Activated CD8-positive, alpha-beta T cell treated with anti-CD3 and anti-CD28 coated beads, Interleukin-2, amount 10 ng/mL, durations not matched to agents 7 days and 5 days (primary cell): ENCODE results near the gene CPXM2. TPM values are rescaled to one million over a fixed set of nuclear protein-coding genes. Genes with fewer than 3 reads are reported as not detected.

Source experiments
- ATAC-seq: fragments of 150-1000 bp; cut with Tn5 transposase; one replicate; pipeline ENCODE4 v1.10.0; 2021; ENCODE audit warnings: moderate library complexity
- CTCF ChIA-PET: fragments of 350-600 bp; sonication (Branson Sonifier 250); formaldehyde crosslinking; loops from one replicate; lab custom pipeline; 2021; ENCODE audit warnings: antibody characterized with exemption; lab: Charles Lee
- POLR2A ChIA-PET: fragments of 350-600 bp; sonication (Branson Sonifier 250); formaldehyde crosslinking; loops from one replicate; lab custom pipeline; 2021; ENCODE audit warnings: antibody characterized with exemption; lab: Charles Lee
- DNase-seq: peaks from one replicate; pipeline ENCODE4 v3.0.0-alpha.2; 2020
- H3K27ac Mint-ChIP-seq: one replicate; pipeline ENCODE4 v1.8.0; 2021; ENCODE audit warnings: mild to moderate bottlenecking, mixed read lengths
- H3K27me3 Mint-ChIP-seq: one replicate; pipeline ENCODE4 v1.8.0; 2021; ENCODE audit warnings: low read depth, mixed read lengths
- H3K36me3 Mint-ChIP-seq: one replicate; pipeline ENCODE4 v1.8.0; 2021; ENCODE audit warnings: low read depth, mixed read lengths
- H3K4me1 Mint-ChIP-seq: one replicate; pipeline ENCODE4 v1.8.0; 2021; ENCODE audit warnings: low read depth, mixed read lengths
- H3K4me3 Mint-ChIP-seq: one replicate; pipeline ENCODE4 v1.8.0; 2021; ENCODE audit warnings: mild to moderate bottlenecking, mixed read lengths
- H3K9me3 Mint-ChIP-seq: one replicate; pipeline ENCODE4 v1.8.0; 2022; ENCODE audit warnings: mixed read lengths; ENCODE audit not compliant: insufficient read depth
- total RNA-seq, 2 experiments: library from RNA; stranded (reverse); gene quantifications; one replicate each; pipeline ENCODE4 v1.2.3, GENCODE V29; 2021

The CPXM2 gene
- total RNA-seq, 2 experiments from 2014 or later: not detected

GRCh38 chr10:123837756-123838155 lies 53.9 kb downstream of the CPXM2 start:
- DNase-seq: no peak

GRCh38 chr10:123836418-123837145 lies 55.0 kb downstream of the CPXM2 start:
- Mint-ChIP-seq H3K9me3 (no peaks in the 10 kb centered on the region), H3K27me3 (no peaks in the 10 kb centered on the region), H3K36me3 (no peaks in the 10 kb centered on the region), H3K4me1 (no peaks in the 10 kb centered on the region), H3K4me3 (no peak overlapping the region), H3K27ac (no peak overlapping the region)
- POLR2A ChIA-PET: no interaction called here
- CTCF ChIA-PET: no interaction called here
- no peak for DNase-seq
- ATAC-seq: no peak

More at GRCh38 chr10:123837756-123838155, 53.9 kb downstream of the CPXM2 start:
- ChIA-PET POLR2A (no interaction called here), CTCF (no interaction called here)
- ATAC-seq: no peak
- H3K27ac Mint-ChIP-seq: no peak overlapping the region
- no peaks in the 10 kb centered on the region for H3K36me3 Mint-ChIP-seq
- no peak overlapping the region for H3K4me3 Mint-ChIP-seq
- H3K9me3 Mint-ChIP-seq: no peaks in the 10 kb centered on the region
- H3K27me3 Mint-ChIP-seq: no peaks in the 10 kb centered on the region
- no peaks in the 10 kb centered on the region for H3K4me1 Mint-ChIP-seq

- DNase-seq (no peak), ATAC-seq (no peak)
- no peaks in the 10 kb centered on the region for H3K36me3 Mint-ChIP-seq
- H3K4me1 Mint-ChIP-seq: no peaks in the 10 kb centered on the region
- H3K27me3 Mint-ChIP-seq: no peaks in the 10 kb centered on the region
- H3K9me3 Mint-ChIP-seq: no peaks in the 10 kb centered on the region
- no peak overlapping the region for H3K27ac Mint-ChIP-seq
- no peak overlapping the region for H3K4me3 Mint-ChIP-seq
- CTCF ChIA-PET: no interaction called here
- POLR2A ChIA-PET: no interaction called here
These were observed 56.0 kb downstream of the CPXM2 start for GRCh38 chr10:123835575-123835974.

- no peaks in the 10 kb centered on the region for H3K36me3 Mint-ChIP-seq
- no peaks in the 10 kb centered on the region for H3K27me3 Mint-ChIP-seq
- H3K27ac Mint-ChIP-seq: no peak overlapping the region
- ATAC-seq (no peak), DNase-seq (no peak)
- H3K4me1 Mint-ChIP-seq: no peaks in the 10 kb centered on the region
- POLR2A ChIA-PET: no interaction called here
- no peaks in the 10 kb centered on the region for H3K9me3 Mint-ChIP-seq
- H3K4me3 Mint-ChIP-seq: no peak overlapping the region
- CTCF ChIA-PET: no interaction called here
These were observed 58.3 kb downstream of the CPXM2 start for GRCh38 chr10:123833170-123833850.

- no peaks in the 10 kb centered on the region for H3K4me1 Mint-ChIP-seq
- H3K9me3 Mint-ChIP-seq: no peaks in the 10 kb centered on the region
- no peaks in the 10 kb centered on the region for H3K27me3 Mint-ChIP-seq
- no peak for DNase-seq
- ChIA-PET POLR2A (no interaction called here), CTCF (no interaction called here)
- no peaks in the 10 kb centered on the region for H3K36me3 Mint-ChIP-seq
- no peak for ATAC-seq
- H3K4me3 Mint-ChIP-seq: no peak overlapping the region
- H3K27ac Mint-ChIP-seq: no peak overlapping the region
These were observed 60.3 kb downstream of the CPXM2 start for GRCh38 chr10:123831259-123831658.

- peaks cover 3% of the 10 kb centered on the region for H3K27me3 Mint-ChIP-seq
- no peak overlapping the region for H3K27ac Mint-ChIP-seq
- CTCF ChIA-PET: no interaction called here
- DNase-seq (no peak), ATAC-seq (no peak)
- POLR2A ChIA-PET: no interaction called here
- no peaks in the 10 kb centered on the region for H3K4me1 Mint-ChIP-seq
- H3K9me3 Mint-ChIP-seq: no peaks in the 10 kb centered on the region
- no peaks in the 10 kb centered on the region for H3K36me3 Mint-ChIP-seq
- no peak overlapping the region for H3K4me3 Mint-ChIP-seq
These were observed 70.5 kb downstream of the CPXM2 start for GRCh38 chr10:123821136-123821535.

GRCh38 chr10:123809632-123810031 lies 82.0 kb downstream of the CPXM2 start:
- Mint-ChIP-seq H3K9me3 (no peaks in the 10 kb centered on the region), H3K36me3 (no peaks in the 10 kb centered on the region), H3K27ac (no peak overlapping the region), H3K4me3 (no peak overlapping the region), H3K27me3 (peaks cover 14% of the 10 kb centered on the region), H3K4me1 (no peaks in the 10 kb centered on the region)
- ChIA-PET POLR2A (no interaction called here), CTCF (no interaction called here)
- DNase-seq (no peak), ATAC-seq (no peak)

GRCh38 chr10:123808906-123809305 lies 82.7 kb downstream of the CPXM2 start:
- DNase-seq: no peak
- no peaks in the 10 kb centered on the region for H3K36me3 Mint-ChIP-seq
- H3K9me3 Mint-ChIP-seq: no peaks in the 10 kb centered on the region
- H3K4me3 Mint-ChIP-seq: no peak overlapping the region
- no peaks in the 10 kb centered on the region for H3K4me1 Mint-ChIP-seq
- no peak for ATAC-seq
- H3K27ac Mint-ChIP-seq: no peak overlapping the region
- peaks cover 14% of the 10 kb centered on the region for H3K27me3 Mint-ChIP-seq
- ChIA-PET POLR2A (no interaction called here), CTCF (no interaction called here)

- ChIA-PET CTCF (no interaction called here), POLR2A (no interaction called here)
- Mint-ChIP-seq H3K4me1 (no peaks in the 10 kb centered on the region), H3K27me3 (peaks cover 14% of the 10 kb centered on the region), H3K36me3 (no peaks in the 10 kb centered on the region), H3K9me3 (no peaks in the 10 kb centered on the region), H3K27ac (no peak overlapping the region), H3K4me3 (no peak overlapping the region)
- ATAC-seq: no peak
- no peak for DNase-seq
These were observed 83.3 kb downstream of the CPXM2 start for GRCh38 chr10:123808286-123808685.

GRCh38 chr10:123807444-123808035 lies 84.1 kb downstream of the CPXM2 start:
- Mint-ChIP-seq H3K4me1 (no peaks in the 10 kb centered on the region), H3K4me3 (no peak overlapping the region), H3K36me3 (no peaks in the 10 kb centered on the region), H3K27me3 (peaks cover 14% of the 10 kb centered on the region), H3K27ac (no peak overlapping the region), H3K9me3 (no peaks in the 10 kb centered on the region)
- ChIA-PET POLR2A (no interaction called here), CTCF (no interaction called here)
- no peak for ATAC-seq
- no peak for DNase-seq

GRCh38 chr10:123804716-123805115 lies 86.9 kb downstream of the CPXM2 start:
- ATAC-seq: no peak
- DNase-seq: no peak
- Mint-ChIP-seq H3K36me3 (no peaks in the 10 kb centered on the region), H3K27me3 (peaks cover 22% of the 10 kb centered on the region), H3K9me3 (no peaks in the 10 kb centered on the region), H3K4me1 (no peaks in the 10 kb centered on the region), H3K27ac (no peak overlapping the region), H3K4me3 (no peak overlapping the region)
- CTCF ChIA-PET: no interaction called here
- POLR2A ChIA-PET: no interaction called here

GRCh38 chr10:123800821-123801220 lies 90.8 kb downstream of the CPXM2 start:
- POLR2A ChIA-PET: no interaction called here
- no peak overlapping the region for H3K27ac Mint-ChIP-seq
- no peaks in the 10 kb centered on the region for H3K4me1 Mint-ChIP-seq
- peaks cover 14% of the 10 kb centered on the region for H3K27me3 Mint-ChIP-seq
- H3K9me3 Mint-ChIP-seq: no peaks in the 10 kb centered on the region
- no peak overlapping the region for H3K4me3 Mint-ChIP-seq
- DNase-seq: no peak
- ATAC-seq: no peak
- H3K36me3 Mint-ChIP-seq: no peaks in the 10 kb centered on the region
- CTCF ChIA-PET: no interaction called here
